Measurements from ENCODE around the gene APLP2.

The APLP2 gene

GRCh38 chr11:130146796-130147195, 77.1 kb downstream of the APLP2 start:
- H3K79me2 ChIP-seq (ENCODE audit: control insufficient read depth, insufficient read depth, low read length) = no peaks in the 10 kb centered on the region
- no peaks in the 10 kb centered on the region for H3K27me3 ChIP-seq (ENCODE audit: insufficient read depth, low read length, poor library complexity)
- peaks cover 7% of the 10 kb centered on the region for H3K36me3 ChIP-seq (ENCODE audit: control insufficient read depth, insufficient read depth, low read length)
- no peak overlapping the region for H4K5ac ChIP-seq (ENCODE audit: low read length)
- H3K4me1 ChIP-seq (ENCODE audit: control insufficient read depth, low read depth, low read length) = no peaks in the 10 kb centered on the region
- no peak overlapping the region for H2BK120ac ChIP-seq (ENCODE audit: low read depth, low read length)
- no peak overlapping the region for H3K4me3 ChIP-seq (ENCODE audit: low read length)
- no peak overlapping the region for H3K4ac ChIP-seq (ENCODE audit: low read depth, low read length)
- H3K79me1 ChIP-seq (ENCODE audit: low read length) = no peaks in the 10 kb centered on the region
- no peak overlapping the region for H4K8ac ChIP-seq (ENCODE audit: low read depth, low read length)
- no peak overlapping the region for H3K27ac ChIP-seq (ENCODE audit: low read depth, low read length)
- H2AK5ac ChIP-seq (ENCODE audit: low read length) = no peak overlapping the region
- H2BK15ac ChIP-seq (replicated peaks; ENCODE audit: low read depth) = no peak overlapping the region
- no peak overlapping the region for H3K18ac ChIP-seq (ENCODE audit: low read length)
- H2BK5ac ChIP-seq (ENCODE audit: low read length) = no peak overlapping the region
- no peak overlapping the region for H3K56ac ChIP-seq (ENCODE audit: low read length)
- no peak for DNase-seq
- H3K9ac ChIP-seq (ENCODE audit: low read length) = no peak overlapping the region
- whole genome bisulfite sequencing (ENCODE audit: extremely low coverage, insufficient coverage, low lambda C conversion rate) = no CpG with 5 or more reads among the region's 5 CpGs
- no peak overlapping the region for H3K23ac ChIP-seq (ENCODE audit: low read length)
- no peak overlapping the region for H3K4me2 ChIP-seq (ENCODE audit: low read length)

- Histone ChIP-seq H3K23ac (ENCODE audit: low read length) (no peak overlapping the region), H3K9ac (ENCODE audit: low read length) (no peak overlapping the region), H2BK15ac (replicated peaks; ENCODE audit: low read depth) (no peak overlapping the region), H3K18ac (ENCODE audit: low read length) (no peak overlapping the region), H3K4me1 (ENCODE audit: control insufficient read depth, low read depth, low read length) (no peaks in the 10 kb centered on the region), H2AK5ac (ENCODE audit: low read length) (no peak overlapping the region), H4K5ac (ENCODE audit: low read length) (no peak overlapping the region), H3K27me3 (ENCODE audit: insufficient read depth, low read length, poor library complexity) (no peaks in the 10 kb centered on the region), H3K4me3 (ENCODE audit: low read length) (no peak overlapping the region), H3K4me2 (ENCODE audit: low read length) (no peak overlapping the region), H3K56ac (ENCODE audit: low read length) (no peak overlapping the region), H4K8ac (ENCODE audit: low read depth, low read length) (no peak overlapping the region), H3K79me1 (ENCODE audit: low read length) (no peaks in the 10 kb centered on the region), H3K27ac (ENCODE audit: low read depth, low read length) (no peak overlapping the region), H2BK120ac (ENCODE audit: low read depth, low read length) (no peak overlapping the region), H2BK5ac (ENCODE audit: low read length) (no peak overlapping the region), H3K4ac (ENCODE audit: low read depth, low read length) (no peak overlapping the region), H3K79me2 (ENCODE audit: control insufficient read depth, insufficient read depth, low read length) (no peaks in the 10 kb centered on the region), H3K36me3 (ENCODE audit: control insufficient read depth, insufficient read depth, low read length) (peaks cover 7% of the 10 kb centered on the region)
- no CpG with 5 or more reads among the region's 12 CpGs for WGBS (ENCODE audit: extremely low coverage, insufficient coverage, low lambda C conversion rate)
- no peak for DNase-seq
Measured at GRCh38 chr11:130148796-130149326, 79.2 kb downstream of the APLP2 start.

GRCh38 chr11:130150790-130151189, 81.1 kb downstream of the APLP2 start:
- no peak overlapping the region for H3K4me3 ChIP-seq (ENCODE audit: low read length)
- no peak overlapping the region for H3K27ac ChIP-seq (ENCODE audit: low read depth, low read length)
- H3K23ac ChIP-seq (ENCODE audit: low read length) = no peak overlapping the region
- H2BK15ac ChIP-seq (replicated peaks; ENCODE audit: low read depth) = no peak overlapping the region
- H3K18ac ChIP-seq (ENCODE audit: low read length) = no peak overlapping the region
- no peak overlapping the region for H3K4ac ChIP-seq (ENCODE audit: low read depth, low read length)
- H3K4me2 ChIP-seq (ENCODE audit: low read length) = no peak overlapping the region
- no peaks in the 10 kb centered on the region for H3K79me1 ChIP-seq (ENCODE audit: low read length)
- no peak for DNase-seq
- WGBS (ENCODE audit: extremely low coverage, insufficient coverage, low lambda C conversion rate) = no CpG with 5 or more reads among the region's 7 CpGs
- no peak overlapping the region for H2AK5ac ChIP-seq (ENCODE audit: low read length)
- H3K36me3 ChIP-seq (ENCODE audit: control insufficient read depth, insufficient read depth, low read length) = no peaks in the 10 kb centered on the region
- H3K4me1 ChIP-seq (ENCODE audit: control insufficient read depth, low read depth, low read length) = no peaks in the 10 kb centered on the region
- H2BK120ac ChIP-seq (ENCODE audit: low read depth, low read length) = no peak overlapping the region
- no peak overlapping the region for H4K5ac ChIP-seq (ENCODE audit: low read length)
- no peaks in the 10 kb centered on the region for H3K79me2 ChIP-seq (ENCODE audit: control insufficient read depth, insufficient read depth, low read length)
- H3K56ac ChIP-seq (ENCODE audit: low read length) = no peak overlapping the region
- H3K27me3 ChIP-seq (ENCODE audit: insufficient read depth, low read length, poor library complexity) = no peaks in the 10 kb centered on the region
- H3K9ac ChIP-seq (ENCODE audit: low read length) = no peak overlapping the region
- no peak overlapping the region for H2BK5ac ChIP-seq (ENCODE audit: low read length)
- H4K8ac ChIP-seq (ENCODE audit: low read depth, low read length) = no peak overlapping the region

- Histone ChIP-seq H2BK5ac (ENCODE audit: low read length) (no peak overlapping the region), H3K79me1 (ENCODE audit: low read length) (no peaks in the 10 kb centered on the region), H3K79me2 (ENCODE audit: control insufficient read depth, insufficient read depth, low read length) (no peaks in the 10 kb centered on the region), H3K4me3 (ENCODE audit: low read length) (no peak overlapping the region), H3K4me1 (ENCODE audit: control insufficient read depth, low read depth, low read length) (no peaks in the 10 kb centered on the region), H4K5ac (ENCODE audit: low read length) (no peak overlapping the region), H3K9ac (ENCODE audit: low read length) (no peak overlapping the region), H4K8ac (ENCODE audit: low read depth, low read length) (no peak overlapping the region), H2BK120ac (ENCODE audit: low read depth, low read length) (no peak overlapping the region), H3K4me2 (ENCODE audit: low read length) (no peak overlapping the region), H3K27ac (ENCODE audit: low read depth, low read length) (no peak overlapping the region), H3K27me3 (ENCODE audit: insufficient read depth, low read length, poor library complexity) (no peaks in the 10 kb centered on the region), H3K23ac (ENCODE audit: low read length) (no peak overlapping the region), H3K36me3 (ENCODE audit: control insufficient read depth, insufficient read depth, low read length) (no peaks in the 10 kb centered on the region), H3K18ac (ENCODE audit: low read length) (no peak overlapping the region), H2BK15ac (replicated peaks; ENCODE audit: low read depth) (no peak overlapping the region), H2AK5ac (ENCODE audit: low read length) (no peak overlapping the region), H3K4ac (ENCODE audit: low read depth, low read length) (no peak overlapping the region), H3K56ac (ENCODE audit: low read length) (no peak overlapping the region)
- no peak for DNase-seq
- no CpG with 5 or more reads among the region's 1 CpG for WGBS (ENCODE audit: extremely low coverage, insufficient coverage, low lambda C conversion rate)
Measured at GRCh38 chr11:130151196-130151595, 81.5 kb downstream of the APLP2 start.

DNA sequence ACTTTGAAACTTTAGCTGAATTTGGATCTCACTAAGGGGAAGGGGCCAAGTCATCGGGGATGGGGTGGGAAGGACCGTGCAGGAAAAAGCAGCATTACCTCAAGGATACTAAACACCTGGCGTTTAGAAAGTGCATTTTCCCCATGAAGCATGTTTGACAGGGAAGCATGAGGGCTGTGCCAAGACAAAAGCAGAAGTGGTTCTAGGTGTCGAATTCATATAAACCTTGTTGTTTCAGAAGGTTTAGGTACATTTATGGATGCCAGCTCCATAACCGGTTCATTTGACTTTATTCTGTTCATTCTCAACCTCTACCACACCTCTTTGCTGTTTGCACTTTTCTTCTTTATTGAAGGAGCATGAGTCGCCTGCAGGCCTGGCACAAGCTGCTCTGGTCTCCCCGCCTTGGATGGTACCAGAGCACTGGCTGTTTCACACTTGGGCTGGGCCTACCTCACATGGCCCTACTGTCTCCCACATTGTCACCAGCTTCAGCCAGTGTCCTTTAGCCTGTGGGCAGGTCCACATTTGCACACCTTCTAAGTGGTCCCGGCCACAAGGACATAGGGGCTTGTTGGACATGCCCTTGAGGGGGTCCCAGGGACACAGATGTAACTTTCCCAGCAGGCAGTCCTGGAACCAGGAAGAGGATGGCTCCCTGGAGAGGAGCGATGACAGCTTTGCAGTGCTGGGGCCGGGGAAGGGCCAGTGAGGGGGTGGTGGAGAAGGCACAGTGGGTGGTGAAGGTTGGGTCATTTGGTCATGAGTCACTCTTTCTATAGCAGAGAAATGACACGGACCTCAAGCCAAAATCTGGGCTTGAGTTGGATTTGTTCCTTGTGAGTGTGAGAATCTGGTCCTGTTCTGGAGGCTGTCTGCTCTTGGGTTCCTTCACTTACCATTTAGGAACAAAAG, 86.7 kb downstream of the APLP2 start:
- no peak overlapping the region for H2BK120ac ChIP-seq (ENCODE audit: low read depth, low read length)

More for the DNA sequence above, 86.7 kb downstream of the APLP2 start:
- no peak overlapping the region for H3K4me3 ChIP-seq (ENCODE audit: low read length)
- WGBS (ENCODE audit: extremely low coverage, insufficient coverage, low lambda C conversion rate) = no CpG with 5 or more reads among the region's 11 CpGs
- no peak overlapping the region for H3K9ac ChIP-seq (ENCODE audit: low read length)
- no peak overlapping the region for H3K27ac ChIP-seq (ENCODE audit: low read depth, low read length)
- H3K79me1 ChIP-seq (ENCODE audit: low read length) = no peaks in the 10 kb centered on the region
- H3K4ac ChIP-seq (ENCODE audit: low read depth, low read length) = no peak overlapping the region
- H3K56ac ChIP-seq (ENCODE audit: low read length) = no peak overlapping the region
- no peak overlapping the region for H3K18ac ChIP-seq (ENCODE audit: low read length)
- no peak overlapping the region for H3K23ac ChIP-seq (ENCODE audit: low read length)
- no peak overlapping the region for H2BK15ac ChIP-seq (replicated peaks; ENCODE audit: low read depth)
- no peak overlapping the region for H2AK5ac ChIP-seq (ENCODE audit: low read length)
- H3K4me2 ChIP-seq (ENCODE audit: low read length) = no peak overlapping the region
- peak; percentile 34 for DNase-seq
- peaks cover 16% of the 10 kb centered on the region for H3K27me3 ChIP-seq (ENCODE audit: insufficient read depth, low read length, poor library complexity)
- no peaks in the 10 kb centered on the region for H3K4me1 ChIP-seq (ENCODE audit: control insufficient read depth, low read depth, low read length)
- no peak overlapping the region for H4K5ac ChIP-seq (ENCODE audit: low read length)
- H3K79me2 ChIP-seq (ENCODE audit: control insufficient read depth, insufficient read depth, low read length) = no peaks in the 10 kb centered on the region
- H4K8ac ChIP-seq (ENCODE audit: low read depth, low read length) = no peak overlapping the region
- no peak overlapping the region for H2BK5ac ChIP-seq (ENCODE audit: low read length)
- H3K36me3 ChIP-seq (ENCODE audit: control insufficient read depth, insufficient read depth, low read length) = no peaks in the 10 kb centered on the region

All from mesendoderm (in vitro differentiated cells).